GM13977 (cell line): Measurements from ENCODE around the gene PGAP3.

Experiments
- DNase-seq: peaks from one replicate; pipeline ENCODE4 v3.0.0; 2012; ENCODE audit warnings: low spot score
- in situ Hi-C: fragments of 300-500 bp; cut with MboI; formaldehyde crosslinking; loops from one replicate; pipeline ENCODE4 v1.12.0; 2022; ENCODE audit warnings: low sequenced_read_pairs, low pct_unique_long_range_greater_than_20kb, mixed read lengths, inconsistent platforms; ENCODE audit not compliant: unreplicated experiment
- TF ChIP-seq, protein P1 (sequence below): IDR thresholded peaks from 2 replicates; pipeline ENCODE4 v1.5.1; 2012; ENCODE audit warnings: mild to moderate bottlenecking, control low read depth; ENCODE audit not compliant: insufficient read depth; ENCODE audit errors: extremely low read depth, missing control alignments

PGAP3 gene

DNA sequence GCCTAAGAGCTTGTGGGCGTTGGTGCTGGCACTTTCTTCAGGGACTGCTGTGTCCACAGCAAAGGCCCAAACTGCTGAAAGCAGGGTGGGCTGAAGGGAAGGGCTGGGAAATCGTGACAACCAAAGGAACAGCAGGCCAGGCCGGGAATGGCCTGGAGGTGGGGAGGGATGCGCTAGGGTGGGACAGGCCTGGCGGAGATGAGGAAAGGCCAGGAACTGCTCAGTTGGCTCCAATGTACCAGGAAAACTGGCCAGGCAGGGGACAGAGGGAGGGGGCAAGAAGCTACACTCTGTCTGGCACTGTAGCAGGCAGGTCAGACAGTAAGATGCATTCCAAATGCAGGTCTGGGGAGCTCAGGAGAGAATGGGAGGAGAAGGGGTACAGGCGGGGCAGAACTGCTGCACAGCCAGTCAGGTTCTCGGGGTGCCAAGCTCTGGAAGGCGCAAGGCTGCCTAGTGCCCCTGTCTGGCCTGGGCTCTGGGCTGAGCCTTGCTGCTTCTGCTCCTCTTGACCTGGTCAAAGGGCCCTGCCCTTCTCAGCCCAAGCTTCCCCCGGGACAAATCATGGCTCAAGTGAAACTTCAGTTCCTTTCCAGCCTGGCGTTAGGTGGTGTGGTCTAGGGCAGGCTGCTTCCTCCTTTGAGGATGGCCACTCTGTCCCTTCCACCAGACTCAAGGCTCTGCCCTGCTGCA lies 12.3 kb downstream of the PGAP3 start:
- TF ChIP-seq, protein P1, sequence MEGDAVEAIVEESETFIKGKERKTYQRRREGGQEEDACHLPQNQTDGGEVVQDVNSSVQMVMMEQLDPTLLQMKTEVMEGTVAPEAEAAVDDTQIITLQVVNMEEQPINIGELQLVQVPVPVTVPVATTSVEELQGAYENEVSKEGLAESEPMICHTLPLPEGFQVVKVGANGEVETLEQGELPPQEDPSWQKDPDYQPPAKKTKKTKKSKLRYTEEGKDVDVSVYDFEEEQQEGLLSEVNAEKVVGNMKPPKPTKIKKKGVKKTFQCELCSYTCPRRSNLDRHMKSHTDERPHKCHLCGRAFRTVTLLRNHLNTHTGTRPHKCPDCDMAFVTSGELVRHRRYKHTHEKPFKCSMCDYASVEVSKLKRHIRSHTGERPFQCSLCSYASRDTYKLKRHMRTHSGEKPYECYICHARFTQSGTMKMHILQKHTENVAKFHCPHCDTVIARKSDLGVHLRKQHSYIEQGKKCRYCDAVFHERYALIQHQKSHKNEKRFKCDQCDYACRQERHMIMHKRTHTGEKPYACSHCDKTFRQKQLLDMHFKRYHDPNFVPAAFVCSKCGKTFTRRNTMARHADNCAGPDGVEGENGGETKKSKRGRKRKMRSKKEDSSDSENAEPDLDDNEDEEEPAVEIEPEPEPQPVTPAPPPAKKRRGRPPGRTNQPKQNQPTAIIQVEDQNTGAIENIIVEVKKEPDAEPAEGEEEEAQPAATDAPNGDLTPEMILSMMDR: no peak
- in situ Hi-C loops: no loop called here
- no peak for DNase-seq

DNA sequence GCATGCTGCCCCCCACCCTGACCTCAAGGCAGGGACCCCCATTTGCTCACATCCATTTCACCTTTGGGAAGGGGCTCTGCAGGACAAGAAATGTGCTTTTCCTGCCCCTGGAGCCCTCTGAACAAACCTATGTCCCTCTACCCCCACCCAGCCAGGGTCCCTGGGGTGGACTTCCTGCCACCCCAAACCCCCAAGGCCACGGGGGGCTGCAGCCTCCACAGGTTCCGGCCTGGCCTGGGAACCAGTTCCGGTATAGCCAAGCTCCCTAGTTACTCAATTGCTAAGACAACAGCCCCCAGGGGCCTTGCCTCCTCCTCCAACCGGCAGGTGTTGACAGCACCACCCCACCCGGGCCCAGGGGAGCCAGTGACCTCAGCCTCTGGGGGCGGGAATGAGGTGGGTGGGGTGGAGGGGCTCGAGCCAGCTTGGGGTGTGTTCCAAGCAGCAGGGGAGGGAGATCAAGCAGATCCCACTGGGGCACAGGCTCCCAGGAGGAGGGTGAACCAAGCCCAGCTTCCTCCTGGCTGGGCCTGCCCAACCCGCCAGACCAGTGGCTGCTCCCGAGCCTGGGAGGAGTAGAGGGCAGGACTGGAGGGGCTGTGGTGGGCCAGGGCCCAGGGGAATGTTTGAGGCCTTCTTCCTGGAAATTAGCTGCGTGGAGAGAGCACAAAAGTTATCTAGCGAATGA lies 13.0 kb downstream of the PGAP3 start:
- in situ Hi-C loops: no loop called here
- TF ChIP-seq, protein P1: no peak
- DNase-seq: no peak

DNA sequence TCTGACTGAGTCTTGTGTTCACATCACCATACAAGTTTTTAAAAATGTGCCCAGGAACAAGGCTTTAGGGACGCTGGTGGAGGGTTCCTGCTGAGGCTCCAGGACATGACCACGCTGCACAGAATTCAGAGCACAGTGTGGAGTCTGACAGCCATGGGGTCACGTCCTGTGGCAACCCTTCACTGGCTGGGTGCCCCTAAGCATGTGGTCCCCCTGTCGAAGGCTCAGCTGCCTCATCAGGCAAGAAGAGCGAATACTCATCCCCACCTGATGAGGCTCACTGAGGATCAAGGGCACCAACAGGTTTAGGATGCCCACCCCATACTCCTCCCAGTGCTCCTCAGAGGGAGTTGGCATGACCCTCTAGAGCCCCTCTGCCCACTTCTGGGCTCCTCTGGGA lies 13.7 kb downstream of the PGAP3 start:
- in situ Hi-C loops: no loop called here
- TF ChIP-seq, protein P1: no peak
- no peak for DNase-seq

DNA sequence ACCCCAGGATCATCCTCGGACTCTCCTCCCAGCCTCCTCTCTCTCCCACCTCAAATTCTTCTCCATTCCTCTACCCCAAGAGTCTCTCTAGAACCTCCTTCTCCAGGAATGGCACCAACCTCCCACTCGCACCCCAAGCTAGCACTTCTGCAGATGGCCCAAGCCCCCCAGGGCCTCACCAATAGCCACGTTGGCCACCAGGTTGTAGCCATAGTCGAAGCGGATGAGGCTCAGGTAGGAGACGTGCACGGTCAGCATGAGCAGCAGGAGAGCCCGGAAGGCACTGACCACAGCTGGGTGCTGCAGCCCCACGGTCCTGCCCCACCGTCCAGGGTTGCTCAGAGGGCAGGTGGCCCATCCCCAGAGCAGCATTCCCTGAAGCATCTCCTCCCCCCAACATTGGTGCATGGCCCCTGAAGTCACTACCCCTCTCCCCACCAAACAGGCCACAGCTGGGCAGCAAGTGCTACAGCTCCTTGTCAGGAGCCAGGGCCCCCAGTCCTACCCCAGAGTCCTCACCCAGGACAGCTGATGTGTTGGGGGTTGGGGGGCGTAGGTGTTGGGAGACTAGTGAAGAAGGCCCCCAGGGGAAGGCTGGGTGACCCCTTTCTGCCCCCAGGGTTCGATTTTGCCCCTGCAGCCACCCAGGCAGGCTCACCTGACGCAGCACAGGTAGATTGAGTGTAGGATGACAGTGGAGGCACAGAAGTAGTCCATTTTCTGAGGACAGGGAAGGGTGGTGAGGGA lies 14.3 kb downstream of the PGAP3 start:
- in situ Hi-C loops: no loop called here

DNA sequence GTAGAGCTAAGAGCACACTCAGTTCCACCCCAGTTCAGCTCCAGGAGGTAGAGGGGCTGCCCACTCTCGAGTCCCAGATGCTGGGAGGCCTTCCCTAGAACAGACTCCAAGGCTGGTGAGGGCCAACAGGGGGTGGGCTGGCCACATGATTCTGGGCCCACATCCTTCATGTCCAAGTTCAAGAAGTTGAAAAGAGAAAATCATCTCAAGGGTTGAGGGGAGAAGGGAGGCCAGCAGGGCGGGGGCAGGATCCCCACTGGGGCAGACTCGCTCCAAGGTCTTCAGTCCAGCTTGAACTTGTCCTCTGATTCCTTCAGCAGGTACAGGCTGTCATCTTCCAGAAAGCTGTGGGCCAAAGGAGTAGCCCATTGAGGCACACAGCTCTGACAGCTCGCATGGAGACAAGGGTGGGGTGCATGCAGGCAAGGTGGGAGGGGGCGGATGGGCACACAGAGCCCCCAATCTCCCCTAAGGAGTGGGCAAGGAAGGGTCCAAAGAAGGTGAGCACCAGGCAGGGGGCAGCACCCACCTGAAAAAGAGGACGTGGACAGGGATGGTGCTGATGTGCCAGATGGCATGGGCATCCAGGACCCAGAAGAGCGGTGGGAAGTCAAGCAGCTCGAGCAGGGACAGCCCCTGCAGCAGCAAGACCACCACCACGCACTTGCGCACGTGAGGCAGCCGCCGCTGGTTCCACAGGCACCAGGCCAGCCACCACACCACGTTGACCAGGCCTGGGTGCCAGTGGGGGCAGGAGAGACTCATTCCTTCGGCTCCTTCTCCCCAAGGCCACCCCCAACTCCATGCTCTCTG lies 15.1 kb downstream of the PGAP3 start:
- DNase-seq: no peak
- in situ Hi-C loops: no loop called here
- TF ChIP-seq, protein P1: no peak

More for the DNA sequence above, 14.3 kb downstream of the PGAP3 start:
- TF ChIP-seq, protein P1: no peak
- DNase-seq: no peak
